ENCODE results near the gene CDC37L1.

CDC37L1 gene

GRCh38 chr9:4668604-4669003, 10.8 kb upstream of the CDC37L1 start:
- no peak for DNase-seq (ENCODE audit: low read depth)

- DNase-seq (ENCODE audit: low read depth), result no peak
These were observed 9.5 kb upstream of the CDC37L1 start for GRCh38 chr9:4669890-4670289.

DNA sequence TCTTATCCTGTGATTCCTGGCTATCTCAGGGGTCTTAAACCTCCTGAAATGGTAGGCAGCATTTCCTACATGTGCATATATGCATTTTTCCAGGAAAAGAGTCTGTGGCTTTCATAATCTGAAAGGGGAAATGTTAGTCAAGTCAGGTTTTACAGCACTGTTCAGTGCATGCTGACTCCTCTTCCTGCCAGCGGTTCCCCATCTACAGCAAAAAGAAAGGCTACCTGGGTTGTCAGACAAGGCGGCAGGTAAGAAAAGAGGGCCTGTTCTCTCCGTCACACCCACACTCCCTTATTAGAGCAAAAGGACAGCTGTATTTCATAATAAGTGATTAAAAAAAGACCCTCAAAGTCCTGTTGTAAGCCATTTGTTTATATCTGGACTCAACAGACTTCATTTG, 8.8 kb upstream of the CDC37L1 start:
- no peak for DNase-seq (ENCODE audit: low read depth)

- no peak for DNase-seq (ENCODE audit: low read depth)
These were observed 7.6 kb upstream of the CDC37L1 start for GRCh38 chr9:4671737-4672136.

- no peak for DNase-seq (ENCODE audit: low read depth)
These were observed 4.6 kb upstream of the CDC37L1 start for GRCh38 chr9:4674783-4675182.

GRCh38 chr9:4677392-4677791, 2.0 kb upstream of the CDC37L1 start:
- DNase-seq (ENCODE audit: low read depth), result no peak

DNA sequence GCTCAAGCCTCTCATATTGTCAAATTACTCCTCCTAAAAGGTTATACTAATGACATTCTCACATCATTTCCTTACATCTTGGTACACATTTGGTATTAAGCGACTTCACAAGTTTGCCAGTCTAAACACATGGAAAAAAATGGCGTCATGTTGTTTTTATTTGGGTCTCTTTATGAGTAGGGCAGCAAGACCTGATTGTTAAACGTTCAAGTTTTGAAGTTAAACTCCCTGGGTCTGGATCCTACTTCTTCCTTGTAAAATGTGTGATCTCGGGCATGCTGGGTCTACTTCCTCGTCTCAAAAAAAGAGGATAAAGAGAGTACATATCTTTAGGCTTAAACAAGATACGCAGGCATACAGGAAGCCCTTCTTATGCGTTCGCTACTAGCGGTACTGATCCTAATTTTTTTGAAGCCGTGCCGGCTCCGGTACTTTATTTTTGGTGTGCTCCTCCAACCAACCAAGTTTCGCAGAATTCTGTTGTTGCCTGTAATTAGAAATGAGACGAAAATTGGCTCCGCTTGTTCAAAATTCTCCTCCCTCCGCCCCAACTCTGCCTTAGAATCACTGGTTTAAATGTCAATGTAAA, 596 bp upstream of the CDC37L1 start:
- peak; percentile 9 for DNase-seq (ENCODE audit: low read depth)

DNA sequence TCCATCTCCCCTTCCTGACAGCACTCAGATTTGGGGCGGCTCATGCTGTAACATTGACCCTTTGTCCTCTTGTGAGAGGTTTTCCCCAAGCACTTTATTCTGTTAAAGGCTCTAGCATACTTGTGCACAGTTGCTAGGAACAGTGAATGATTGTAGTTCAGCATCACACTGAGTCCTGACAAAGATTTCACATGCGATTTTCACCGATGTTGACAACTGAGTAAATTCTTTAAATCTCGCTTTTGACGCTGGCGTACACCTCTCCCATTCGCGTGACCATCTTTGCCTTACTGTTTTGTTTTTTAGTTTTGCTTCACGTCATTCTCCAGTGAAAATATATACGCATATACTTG, 780 bp downstream of the CDC37L1 start:
- no peak for DNase-seq (ENCODE audit: low read depth)

DNA sequence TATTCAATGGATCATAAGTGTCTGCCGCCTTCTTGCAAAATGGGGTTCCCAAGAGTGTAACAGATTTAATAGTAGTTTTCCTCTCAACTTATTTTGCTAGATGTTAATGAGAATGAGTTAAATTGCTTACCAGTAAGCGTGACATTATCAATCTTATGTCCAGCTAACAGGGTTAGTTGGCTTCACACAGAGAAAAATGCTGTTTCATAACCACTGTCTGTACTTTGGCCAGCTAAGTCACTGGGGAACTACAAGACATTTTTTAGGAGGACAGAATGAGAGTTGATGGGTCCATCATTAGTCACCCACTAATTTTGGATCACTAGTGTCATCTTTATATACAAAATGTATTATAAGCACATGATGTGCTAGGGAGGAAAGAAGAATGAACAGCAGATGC, 1.4 kb downstream of the CDC37L1 start:
- no peak for DNase-seq (ENCODE audit: low read depth)

DNA sequence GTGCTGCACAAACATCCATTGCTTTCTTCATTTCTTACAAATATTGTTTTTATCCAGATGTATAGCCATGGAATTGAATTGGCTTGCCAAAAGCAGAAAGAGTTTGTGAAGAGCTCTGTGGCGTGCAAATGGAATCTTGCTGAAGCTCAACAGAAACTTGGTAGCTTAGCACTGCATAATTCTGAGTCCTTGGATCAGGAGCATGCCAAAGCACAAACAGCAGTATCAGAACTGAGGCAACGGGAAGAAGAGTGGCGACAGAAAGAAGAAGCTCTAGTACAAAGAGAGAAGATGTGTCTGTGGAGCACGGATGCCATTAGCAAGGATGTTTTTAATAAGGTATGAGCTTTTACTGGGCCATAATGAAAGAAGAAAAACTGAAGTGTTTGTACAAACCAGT, 5.5 kb downstream of the CDC37L1 start:
- no peak for DNase-seq (ENCODE audit: low read depth)

- DNase-seq (ENCODE audit: low read depth), result no peak
These were observed 6.7 kb downstream of the CDC37L1 start for GRCh38 chr9:4686112-4686511.

- DNase-seq (ENCODE audit: low read depth), result no peak
These were observed 7.2 kb downstream of the CDC37L1 start for GRCh38 chr9:4686584-4686983.

- DNase-seq (ENCODE audit: low read depth), result no peak
These were observed 9.7 kb downstream of the CDC37L1 start for GRCh38 chr9:4689021-4689420.

- no peak for DNase-seq (ENCODE audit: low read depth)
These were observed 10.3 kb downstream of the CDC37L1 start for GRCh38 chr9:4689687-4690104.

DNA sequence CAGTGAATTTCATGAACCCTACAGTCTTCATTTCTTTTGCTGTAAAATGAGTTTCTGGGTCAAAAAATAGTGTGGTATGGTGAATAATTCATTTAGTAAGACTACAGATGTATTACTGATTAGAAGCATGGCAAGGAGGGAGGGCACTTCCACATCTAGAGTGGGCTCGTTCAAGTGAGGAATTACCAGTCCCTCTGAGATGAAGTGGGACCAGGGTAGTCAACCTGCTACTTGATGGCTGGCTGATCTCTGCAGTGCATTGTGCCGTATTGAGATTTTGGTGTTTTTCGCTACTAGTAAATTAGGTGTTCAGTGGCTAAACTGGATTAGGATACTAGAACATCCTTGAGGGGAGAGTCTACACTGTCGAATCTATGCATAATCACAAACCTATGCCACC, 10.8 kb downstream of the CDC37L1 start:
- DNase-seq (ENCODE audit: low read depth), result no peak

DNA sequence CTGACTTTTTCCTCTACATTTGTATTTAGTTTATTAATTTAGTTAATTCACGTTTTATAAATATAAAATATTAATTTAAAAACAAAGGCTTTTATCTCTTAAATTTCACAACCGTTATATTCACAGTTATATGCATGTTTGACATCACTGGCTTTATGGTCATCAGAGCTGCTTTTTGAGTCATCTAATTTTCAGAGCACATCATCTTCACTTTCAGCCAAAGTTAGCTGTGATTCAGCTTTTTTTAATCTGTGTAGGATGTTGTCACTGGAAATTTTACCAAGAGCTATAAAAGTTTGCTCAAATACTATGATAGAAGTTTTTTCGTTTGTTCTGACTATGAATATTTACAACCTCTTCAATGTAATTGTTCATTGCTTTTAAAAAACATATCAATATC, 12.4 kb downstream of the CDC37L1 start:
- no peak for DNase-seq (ENCODE audit: low read depth)

DNA sequence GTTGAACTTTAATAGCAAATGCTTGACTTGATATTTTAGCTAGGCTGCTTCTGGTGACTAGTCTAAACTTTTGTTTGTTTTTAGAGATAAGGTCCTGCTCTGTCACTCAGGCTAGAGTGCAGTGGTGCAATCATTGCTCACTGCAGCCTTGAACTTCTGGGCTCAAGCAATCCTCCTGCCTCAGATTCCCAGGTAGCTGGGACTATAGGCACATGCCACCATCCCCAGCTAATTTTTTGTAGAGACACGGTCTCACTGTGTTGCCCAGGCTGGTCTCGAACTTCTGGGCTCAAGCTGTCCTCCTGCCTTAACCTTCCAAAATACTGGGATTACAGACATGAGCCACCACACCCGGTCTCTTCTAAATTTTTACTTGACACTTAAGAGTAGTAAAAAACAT, 20.7 kb downstream of the CDC37L1 start:
- DNase-seq (ENCODE audit: low read depth), result no peak

- no peak for DNase-seq (ENCODE audit: low read depth)
These were observed 21.6 kb downstream of the CDC37L1 start for GRCh38 chr9:4700932-4701331.

- DNase-seq (ENCODE audit: low read depth), result no peak
These were observed 22.2 kb downstream of the CDC37L1 start for GRCh38 chr9:4701526-4701925.

DNA sequence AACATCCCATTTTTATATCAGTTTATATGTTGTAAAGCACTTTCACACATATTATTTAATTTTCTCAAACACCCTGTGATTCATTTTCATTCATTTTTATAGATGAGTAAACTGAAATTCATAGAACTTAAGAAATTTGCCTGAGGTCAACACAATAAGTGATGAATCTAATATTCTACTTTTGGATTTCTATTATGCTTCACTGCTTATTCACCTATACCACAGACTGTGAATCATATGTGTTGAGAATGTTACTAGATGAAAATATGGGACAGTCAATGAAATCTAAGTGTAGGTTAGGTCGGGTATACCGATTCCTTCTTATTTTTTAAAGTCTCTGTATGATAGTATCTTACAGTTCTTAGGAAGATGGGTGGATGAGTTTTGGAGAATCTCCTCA, 24.8 kb downstream of the CDC37L1 start:
- DNase-seq (ENCODE audit: low read depth), result no peak

GRCh38 chr9:4706021-4706420, 26.7 kb downstream of the CDC37L1 start:
- no peak for DNase-seq (ENCODE audit: low read depth)

DNA sequence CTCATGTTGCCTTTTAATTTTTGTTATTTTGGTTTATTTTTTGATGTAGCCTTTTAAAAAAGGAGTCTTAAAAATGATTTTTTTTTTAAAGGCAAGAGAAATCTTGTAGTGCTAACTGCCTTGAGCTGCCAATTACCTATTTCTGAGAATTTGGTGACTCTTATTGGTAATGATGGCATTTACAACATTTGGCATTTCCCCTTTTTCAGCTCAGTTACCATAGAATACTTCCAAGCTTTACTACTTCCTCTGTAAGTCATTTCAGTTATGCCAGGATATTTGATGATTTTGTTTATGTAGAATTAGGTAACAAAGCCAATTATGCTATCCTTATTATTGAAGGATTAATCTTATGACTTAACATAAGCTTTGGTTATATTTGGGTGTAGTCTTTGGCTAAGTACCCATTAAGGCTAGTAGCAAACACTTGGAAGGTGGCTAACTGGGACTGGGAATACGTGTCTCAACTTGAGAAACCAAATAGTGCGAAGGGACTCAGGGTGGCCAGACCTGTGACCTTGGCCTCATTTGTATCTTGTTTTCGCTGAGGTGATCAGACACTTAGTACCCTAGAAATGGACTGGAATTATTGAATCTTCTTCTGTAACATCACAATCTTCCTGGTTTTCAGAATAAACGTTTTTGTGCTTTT, 27.7 kb downstream of the CDC37L1 start:
- no peak for DNase-seq (ENCODE audit: low read depth)

DNA sequence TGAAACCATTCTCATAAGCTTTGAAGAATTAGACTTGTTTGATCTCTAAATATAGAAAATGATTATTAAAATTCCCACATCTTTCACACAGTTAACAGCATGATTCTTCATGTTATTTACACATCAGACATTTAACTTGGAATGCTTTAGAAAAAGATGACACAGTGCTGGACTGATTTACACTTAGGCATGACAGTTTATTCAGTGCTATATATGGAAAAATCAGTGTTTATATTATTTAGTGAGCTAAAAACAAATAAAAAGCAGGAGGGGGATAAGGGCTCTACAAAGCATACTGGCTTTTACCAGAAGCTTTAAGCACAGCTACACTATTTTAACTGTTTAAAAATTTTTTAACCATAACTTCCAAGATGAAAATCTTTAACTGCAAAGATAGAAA, 30.0 kb downstream of the CDC37L1 start:
- DNase-seq (ENCODE audit: low read depth), result no peak

DNA sequence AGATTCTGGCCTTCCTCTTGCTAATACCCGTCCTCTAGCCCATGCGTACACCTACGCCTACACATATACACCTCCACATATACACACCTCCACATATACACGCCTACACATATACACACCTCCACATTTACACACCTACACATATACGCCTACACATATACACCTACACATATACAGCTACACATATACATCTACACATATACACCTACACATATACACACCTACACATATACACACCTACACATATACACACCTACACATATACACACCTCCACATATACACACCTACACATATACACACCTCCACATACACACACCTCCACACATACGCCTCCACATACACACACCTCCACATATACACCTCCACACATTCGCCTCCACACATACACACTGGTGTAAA, 34.5 kb downstream of the CDC37L1 start:
- no peak for DNase-seq (ENCODE audit: low read depth)
